HepG2 (cell line): ENCODE data around the gene CNOT6. TPM values are rescaled to one million over a fixed set of nuclear protein-coding genes. Genes with fewer than 3 reads are reported as not detected.

Source experiments
- ARNT ChIP-seq: fragments of 450-650 bp; IDR thresholded peaks from 2 replicates; pipeline ENCODE4 v1.6.1; 2017
- ATF2 ChIP-seq: sonication (generic); formaldehyde crosslinking; IDR thresholded peaks from 2 replicates; pipeline ENCODE4 v1.4.0; 2020; ENCODE audit warnings: missing genetic modification reagents
- EED ChIP-seq: sonication (generic); formaldehyde crosslinking; IDR thresholded peaks from 2 replicates; pipeline ENCODE4 v1.5.0; 2020; ENCODE audit warnings: mild to moderate bottlenecking, missing genetic modification reagents
- GATAD1 ChIP-seq: IDR thresholded peaks from 2 replicates; pipeline ENCODE4 v1.6.1; 2016; ENCODE audit warnings: missing genetic modification reagents, missing compliant biosample characterization
- SMC3 ChIP-seq: IDR thresholded peaks from 2 replicates; pipeline ENCODE4 v1.6.1; 2011; ENCODE audit warnings: low read length, improper control_type of control experiment
- STAG1 ChIP-seq: sonication (generic); formaldehyde crosslinking; IDR thresholded peaks from 2 replicates; pipeline ENCODE4 v1.4.0; 2020; ENCODE audit warnings: missing genetic modification reagents
- TEAD3 ChIP-seq: optimal IDR thresholded peaks from 2 replicates; pipeline ENCODE3; 2016; ENCODE audit warnings: borderline replicate concordance
- ZNF143 ChIP-seq: sonication (generic); formaldehyde crosslinking; IDR thresholded peaks from 2 replicates; pipeline ENCODE4 v1.4.0; 2020; ENCODE audit warnings: missing genetic modification reagents
- ZNF3 ChIP-seq: IDR thresholded peaks from 2 replicates; pipeline ENCODE4 v1.7.0; 2017; ENCODE audit warnings: inconsistent platforms
- ZNF496 ChIP-seq: sonication (generic); formaldehyde crosslinking; IDR thresholded peaks from 2 replicates; pipeline ENCODE4 v1.8.1; 2023; ENCODE audit warnings: mild to moderate bottlenecking, moderate library complexity, missing genetic modification reagents; ENCODE audit not compliant: insufficient replicate concordance
- ZNF709 ChIP-seq: sonication (generic); formaldehyde crosslinking; IDR thresholded peaks from 2 replicates; pipeline ENCODE4 v1.5.0; 2020; ENCODE audit warnings: mild to moderate bottlenecking, missing genetic modification reagents
- ZSCAN12 ChIP-seq: sonication (generic); formaldehyde crosslinking; IDR thresholded peaks from 2 replicates; pipeline ENCODE4 v1.9.0; 2021; ENCODE audit warnings: mild to moderate bottlenecking, missing genetic modification reagents
- polyA plus RNA-seq, 8 experiments: library from polyadenylated mRNA; depleted of rRNA in 3 of 8; stranded (reverse) in 7 of 8; unstranded in 1 of 8; fragments of >200 nt; fragmentation: Illumina TruSeq in 4 of 8; extraction: Trizol in 4 of 8; gene quantifications; 2 replicates each; pipeline versions ENCODE4 v1.2.1 to v1.2.3, GENCODE V29; 2011 to 2016; ENCODE audit warnings: low read depth in 4 of 8, missing spikeins in 1 of 8, mixed read lengths in 1 of 8; ENCODE audit not compliant: insufficient read depth in 1 of 8
- total RNA-seq, 5 experiments: library from RNA; depleted of rRNA; stranded (reverse); fragments of >200 nt; fragmentation: Illumina TruSeq; extraction: Trizol; gene quantifications; 2 replicates each; pipeline ENCODE4 v1.2.3, GENCODE V29; 2016; ENCODE audit warnings: low read depth in 1 of 5
- TF ChIP-seq, protein P1 (sequence below): sonication (generic); formaldehyde crosslinking; IDR thresholded peaks from 2 replicates; pipeline ENCODE4 v1.8.1; 2022; ENCODE audit warnings: low read depth, mild to moderate bottlenecking, missing genetic modification reagents
- TF ChIP-seq, protein P2 (sequence below): sonication (generic); formaldehyde crosslinking; IDR thresholded peaks from 2 replicates; pipeline ENCODE4 v1.4.0; 2020; ENCODE audit warnings: missing genetic modification reagents
- TF ChIP-seq, protein P3 (sequence below): fragments of 450-650 bp; IDR thresholded peaks from 2 replicates; pipeline ENCODE4 v1.6.1; 2017; ENCODE audit warnings: mild to moderate bottlenecking

CNOT6 gene
- total and polyA plus RNA-seq, 2 of the 13 experiments (the other 11 are each of a cell fraction or from before 2014, with no cell fraction given), result 8.8 to 9.1 TPM

DNA sequence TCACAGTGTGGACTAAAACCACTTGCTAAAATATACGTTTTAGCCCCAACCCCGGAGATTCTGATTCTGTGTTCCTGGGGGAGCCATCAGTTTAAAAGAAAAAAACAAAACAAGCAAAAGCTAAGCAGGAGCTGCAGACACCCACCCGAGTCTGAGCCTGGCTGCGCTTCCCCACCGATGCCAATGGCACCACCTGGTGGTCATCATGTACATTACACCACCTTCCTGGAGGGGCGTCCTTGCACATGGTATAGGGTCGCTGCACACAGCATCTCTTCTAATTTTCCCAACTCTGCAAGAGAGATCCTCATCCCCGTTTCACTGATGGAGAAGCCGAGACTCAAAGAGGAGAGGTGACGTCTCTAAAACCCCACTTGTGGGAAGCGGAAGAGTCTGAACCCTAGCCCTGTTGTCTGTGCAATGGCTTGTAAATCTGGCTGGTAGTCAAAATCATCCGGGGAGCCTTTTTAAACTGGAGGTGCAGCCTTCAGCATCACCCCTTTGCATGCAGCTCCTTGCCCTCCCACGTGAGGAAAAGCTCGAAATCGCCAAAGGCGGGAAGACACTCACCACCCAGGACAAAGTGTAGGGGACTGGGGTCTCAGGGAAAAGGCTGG lies 23.1 kb upstream of the CNOT6 start (continued):
- TF ChIP-seq, protein P1, sequence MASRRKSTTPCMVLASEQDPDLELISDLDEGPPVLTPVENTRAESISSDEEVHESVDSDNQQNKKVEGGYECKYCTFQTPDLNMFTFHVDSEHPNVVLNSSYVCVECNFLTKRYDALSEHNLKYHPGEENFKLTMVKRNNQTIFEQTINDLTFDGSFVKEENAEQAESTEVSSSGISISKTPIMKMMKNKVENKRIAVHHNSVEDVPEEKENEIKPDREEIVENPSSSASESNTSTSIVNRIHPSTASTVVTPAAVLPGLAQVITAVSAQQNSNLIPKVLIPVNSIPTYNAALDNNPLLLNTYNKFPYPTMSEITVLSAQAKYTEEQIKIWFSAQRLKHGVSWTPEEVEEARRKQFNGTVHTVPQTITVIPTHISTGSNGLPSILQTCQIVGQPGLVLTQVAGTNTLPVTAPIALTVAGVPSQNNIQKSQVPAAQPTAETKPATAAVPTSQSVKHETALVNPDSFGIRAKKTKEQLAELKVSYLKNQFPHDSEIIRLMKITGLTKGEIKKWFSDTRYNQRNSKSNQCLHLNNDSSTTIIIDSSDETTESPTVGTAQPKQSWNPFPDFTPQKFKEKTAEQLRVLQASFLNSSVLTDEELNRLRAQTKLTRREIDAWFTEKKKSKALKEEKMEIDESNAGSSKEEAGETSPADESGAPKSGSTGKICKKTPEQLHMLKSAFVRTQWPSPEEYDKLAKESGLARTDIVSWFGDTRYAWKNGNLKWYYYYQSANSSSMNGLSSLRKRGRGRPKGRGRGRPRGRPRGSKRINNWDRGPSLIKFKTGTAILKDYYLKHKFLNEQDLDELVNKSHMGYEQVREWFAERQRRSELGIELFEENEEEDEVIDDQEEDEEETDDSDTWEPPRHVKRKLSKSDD (CRISPR knock-in tag), result no peak
- TF ChIP-seq, protein P2, sequence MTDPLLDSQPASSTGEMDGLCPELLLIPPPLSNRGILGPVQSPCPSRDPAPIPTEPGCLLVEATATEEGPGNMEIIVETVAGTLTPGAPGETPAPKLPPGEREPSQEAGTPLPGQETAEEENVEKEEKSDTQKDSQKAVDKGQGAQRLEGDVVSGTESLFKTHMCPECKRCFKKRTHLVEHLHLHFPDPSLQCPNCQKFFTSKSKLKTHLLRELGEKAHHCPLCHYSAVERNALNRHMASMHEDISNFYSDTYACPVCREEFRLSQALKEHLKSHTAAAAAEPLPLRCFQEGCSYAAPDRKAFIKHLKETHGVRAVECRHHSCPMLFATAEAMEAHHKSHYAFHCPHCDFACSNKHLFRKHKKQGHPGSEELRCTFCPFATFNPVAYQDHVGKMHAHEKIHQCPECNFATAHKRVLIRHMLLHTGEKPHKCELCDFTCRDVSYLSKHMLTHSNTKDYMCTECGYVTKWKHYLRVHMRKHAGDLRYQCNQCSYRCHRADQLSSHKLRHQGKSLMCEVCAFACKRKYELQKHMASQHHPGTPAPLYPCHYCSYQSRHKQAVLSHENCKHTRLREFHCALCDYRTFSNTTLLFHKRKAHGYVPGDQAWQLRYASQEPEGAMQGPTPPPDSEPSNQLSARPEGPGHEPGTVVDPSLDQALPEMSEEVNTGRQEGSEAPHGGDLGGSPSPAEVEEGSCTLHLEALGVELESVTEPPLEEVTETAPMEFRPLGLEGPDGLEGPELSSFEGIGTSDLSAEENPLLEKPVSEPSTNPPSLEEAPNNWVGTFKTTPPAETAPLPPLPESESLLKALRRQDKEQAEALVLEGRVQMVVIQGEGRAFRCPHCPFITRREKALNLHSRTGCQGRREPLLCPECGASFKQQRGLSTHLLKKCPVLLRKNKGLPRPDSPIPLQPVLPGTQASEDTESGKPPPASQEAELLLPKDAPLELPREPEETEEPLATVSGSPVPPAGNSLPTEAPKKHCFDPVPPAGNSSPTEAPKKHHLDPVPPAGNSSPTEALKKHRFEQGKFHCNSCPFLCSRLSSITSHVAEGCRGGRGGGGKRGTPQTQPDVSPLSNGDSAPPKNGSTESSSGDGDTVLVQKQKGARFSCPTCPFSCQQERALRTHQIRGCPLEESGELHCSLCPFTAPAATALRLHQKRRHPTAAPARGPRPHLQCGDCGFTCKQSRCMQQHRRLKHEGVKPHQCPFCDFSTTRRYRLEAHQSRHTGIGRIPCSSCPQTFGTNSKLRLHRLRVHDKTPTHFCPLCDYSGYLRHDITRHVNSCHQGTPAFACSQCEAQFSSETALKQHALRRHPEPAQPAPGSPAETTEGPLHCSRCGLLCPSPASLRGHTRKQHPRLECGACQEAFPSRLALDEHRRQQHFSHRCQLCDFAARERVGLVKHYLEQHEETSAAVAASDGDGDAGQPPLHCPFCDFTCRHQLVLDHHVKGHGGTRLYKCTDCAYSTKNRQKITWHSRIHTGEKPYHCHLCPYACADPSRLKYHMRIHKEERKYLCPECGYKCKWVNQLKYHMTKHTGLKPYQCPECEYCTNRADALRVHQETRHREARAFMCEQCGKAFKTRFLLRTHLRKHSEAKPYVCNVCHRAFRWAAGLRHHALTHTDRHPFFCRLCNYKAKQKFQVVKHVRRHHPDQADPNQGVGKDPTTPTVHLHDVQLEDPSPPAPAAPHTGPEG (CRISPR knock-in tag), result no peak
- TF ChIP-seq SMC3 (peak; percentile 62), ZNF496 (CRISPR knock-in tag) (no peak), ARNT (no peak), ZNF3 (CRISPR knock-in tag) (no peak), STAG1 (CRISPR knock-in tag) (peak; percentile 78), ATF2 (CRISPR knock-in tag) (no peak), GATAD1 (CRISPR knock-in tag) (no peak), ZSCAN12 (CRISPR knock-in tag) (no peak), ZNF709 (CRISPR knock-in tag) (no peak), ZNF143 (no peak), TEAD3 (CRISPR knock-in tag) (peak; percentile 51), EED (CRISPR knock-in tag) (no peak)
- TF ChIP-seq, protein P3, sequence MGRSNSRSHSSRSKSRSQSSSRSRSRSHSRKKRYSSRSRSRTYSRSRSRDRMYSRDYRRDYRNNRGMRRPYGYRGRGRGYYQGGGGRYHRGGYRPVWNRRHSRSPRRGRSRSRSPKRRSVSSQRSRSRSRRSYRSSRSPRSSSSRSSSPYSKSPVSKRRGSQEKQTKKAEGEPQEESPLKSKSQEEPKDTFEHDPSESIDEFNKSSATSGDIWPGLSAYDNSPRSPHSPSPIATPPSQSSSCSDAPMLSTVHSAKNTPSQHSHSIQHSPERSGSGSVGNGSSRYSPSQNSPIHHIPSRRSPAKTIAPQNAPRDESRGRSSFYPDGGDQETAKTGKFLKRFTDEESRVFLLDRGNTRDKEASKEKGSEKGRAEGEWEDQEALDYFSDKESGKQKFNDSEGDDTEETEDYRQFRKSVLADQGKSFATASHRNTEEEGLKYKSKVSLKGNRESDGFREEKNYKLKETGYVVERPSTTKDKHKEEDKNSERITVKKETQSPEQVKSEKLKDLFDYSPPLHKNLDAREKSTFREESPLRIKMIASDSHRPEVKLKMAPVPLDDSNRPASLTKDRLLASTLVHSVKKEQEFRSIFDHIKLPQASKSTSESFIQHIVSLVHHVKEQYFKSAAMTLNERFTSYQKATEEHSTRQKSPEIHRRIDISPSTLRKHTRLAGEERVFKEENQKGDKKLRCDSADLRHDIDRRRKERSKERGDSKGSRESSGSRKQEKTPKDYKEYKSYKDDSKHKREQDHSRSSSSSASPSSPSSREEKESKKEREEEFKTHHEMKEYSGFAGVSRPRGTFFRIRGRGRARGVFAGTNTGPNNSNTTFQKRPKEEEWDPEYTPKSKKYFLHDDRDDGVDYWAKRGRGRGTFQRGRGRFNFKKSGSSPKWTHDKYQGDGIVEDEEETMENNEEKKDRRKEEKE, result no peak
